MV-4-11 (cell line): ENCODE data around the gene LBHD2.
"Not testable (repeated sequence)": the region's sequence is repeated elsewhere in the genome, so short reads cannot be mapped to it uniquely, and the experiment has no call there.

Experiments
- DNase-seq: peaks from one replicate; lab custom pipeline; 2025; lab: John Stamatoyannopoulos, UW

Gene LBHD2

DNA sequence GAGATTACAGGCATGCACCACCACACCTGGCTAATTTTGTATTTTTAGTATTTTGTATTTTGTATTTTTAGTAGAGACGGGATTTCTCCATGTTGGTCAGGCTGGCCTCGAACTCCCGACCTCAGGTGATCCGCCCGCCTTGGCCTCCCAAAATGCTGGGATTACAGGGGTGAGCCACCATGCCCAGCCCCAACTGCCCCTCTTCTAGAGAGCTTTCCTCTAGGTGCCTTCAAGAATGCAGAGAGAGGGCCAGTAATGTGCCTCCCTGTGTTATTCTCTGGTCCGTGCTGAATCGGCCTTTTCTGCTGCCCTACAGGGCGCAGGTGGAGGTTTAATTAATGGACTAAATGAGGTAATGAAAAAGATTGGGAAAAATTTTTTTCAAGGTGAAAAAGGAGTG is 35.5 kb downstream of the LBHD2 start:
- DNase-seq, result not testable (repeated sequence)

DNA sequence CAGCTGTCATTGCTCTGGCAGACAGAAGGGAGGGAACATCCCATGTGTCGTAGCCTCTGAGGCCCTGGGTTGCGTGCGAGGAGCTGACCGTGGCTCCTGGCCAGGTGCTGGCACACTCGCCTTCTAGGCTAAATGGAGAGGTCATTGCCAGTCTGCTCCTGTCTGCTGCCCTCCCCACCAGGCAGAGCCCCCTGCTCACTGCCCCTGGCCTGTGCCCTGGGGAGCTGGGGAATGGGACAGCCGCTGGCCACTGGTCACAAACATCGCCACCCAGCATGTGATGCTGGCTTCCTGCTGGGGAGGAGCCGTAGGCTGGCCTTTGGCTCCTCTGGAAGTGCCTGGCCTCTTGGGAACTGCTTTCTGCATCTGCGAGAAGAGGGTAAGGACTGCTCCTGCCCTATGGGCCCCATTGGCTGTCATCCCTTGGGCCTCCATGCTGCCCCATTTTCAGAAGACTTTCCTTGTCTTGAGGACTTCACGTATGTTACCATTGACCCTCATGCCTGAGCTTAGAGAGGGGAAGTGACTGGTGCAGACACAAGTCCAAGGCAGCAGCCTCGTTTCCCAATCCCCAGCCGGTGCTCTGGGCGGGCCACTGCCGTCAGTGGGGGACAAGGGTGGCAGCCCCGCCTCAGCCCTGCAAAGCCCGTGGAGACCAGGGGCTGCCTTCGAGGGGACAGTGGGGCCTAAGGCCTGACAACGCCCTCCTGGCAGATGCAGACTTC is 37.3 kb downstream of the LBHD2 start:
- peak; percentile 85 for DNase-seq

DNA sequence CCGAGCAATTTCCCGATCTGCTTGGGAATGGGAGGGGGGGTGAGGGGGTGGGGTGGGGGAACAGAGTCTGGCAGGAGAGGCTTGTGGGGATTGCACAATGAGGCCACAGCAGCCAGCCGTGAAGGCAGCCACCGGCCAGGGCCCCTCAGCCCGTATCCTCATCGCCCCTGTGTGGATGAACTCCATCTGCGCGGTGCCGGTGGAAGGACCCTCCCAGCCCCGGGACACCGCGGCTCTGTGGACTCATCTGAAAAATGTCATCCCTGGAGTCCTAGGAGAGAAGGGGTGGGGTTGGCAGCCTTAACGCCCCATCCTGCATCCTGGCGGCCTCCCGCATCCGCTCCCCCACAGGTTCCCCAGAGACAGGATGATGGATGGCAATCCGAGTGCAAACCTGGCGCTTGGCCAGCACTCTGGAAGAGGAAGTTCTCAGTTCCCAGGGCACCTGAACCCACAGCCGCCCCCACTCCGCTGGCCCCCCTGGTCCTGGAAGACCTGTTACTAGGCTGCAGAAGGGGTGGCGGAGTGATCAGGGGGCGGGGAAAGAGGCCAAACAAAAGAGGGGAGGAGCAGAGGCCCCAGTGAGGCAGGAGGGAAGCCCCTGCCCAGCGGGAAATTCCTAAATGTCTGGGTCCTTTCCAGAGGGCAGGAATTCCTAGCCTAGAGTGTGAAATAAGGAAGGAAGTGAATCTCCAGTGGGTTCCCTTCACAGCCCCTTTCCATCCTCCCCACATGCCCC is 38.0 kb downstream of the LBHD2 start:
- peak; percentile 83 for DNase-seq

DNA sequence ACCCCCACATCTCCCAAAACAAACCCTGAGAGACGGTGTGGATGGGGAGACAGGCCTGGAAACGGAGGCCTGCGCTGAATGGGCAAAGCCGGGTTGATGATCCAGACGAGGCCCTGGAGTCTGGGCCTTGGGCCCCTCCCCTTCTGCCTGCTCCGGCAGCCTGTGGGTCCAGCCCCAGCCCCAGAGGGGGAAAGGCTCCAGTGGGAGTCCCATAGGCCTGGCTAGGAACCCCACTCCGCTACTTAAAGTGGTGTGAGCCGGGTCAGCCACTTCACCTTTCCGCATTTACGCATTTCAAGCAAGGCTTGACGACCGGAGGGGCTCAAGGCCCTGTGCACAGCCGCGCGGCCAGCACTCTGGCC is 38.6 kb downstream of the LBHD2 start:
- DNase-seq, result no peak

DNA sequence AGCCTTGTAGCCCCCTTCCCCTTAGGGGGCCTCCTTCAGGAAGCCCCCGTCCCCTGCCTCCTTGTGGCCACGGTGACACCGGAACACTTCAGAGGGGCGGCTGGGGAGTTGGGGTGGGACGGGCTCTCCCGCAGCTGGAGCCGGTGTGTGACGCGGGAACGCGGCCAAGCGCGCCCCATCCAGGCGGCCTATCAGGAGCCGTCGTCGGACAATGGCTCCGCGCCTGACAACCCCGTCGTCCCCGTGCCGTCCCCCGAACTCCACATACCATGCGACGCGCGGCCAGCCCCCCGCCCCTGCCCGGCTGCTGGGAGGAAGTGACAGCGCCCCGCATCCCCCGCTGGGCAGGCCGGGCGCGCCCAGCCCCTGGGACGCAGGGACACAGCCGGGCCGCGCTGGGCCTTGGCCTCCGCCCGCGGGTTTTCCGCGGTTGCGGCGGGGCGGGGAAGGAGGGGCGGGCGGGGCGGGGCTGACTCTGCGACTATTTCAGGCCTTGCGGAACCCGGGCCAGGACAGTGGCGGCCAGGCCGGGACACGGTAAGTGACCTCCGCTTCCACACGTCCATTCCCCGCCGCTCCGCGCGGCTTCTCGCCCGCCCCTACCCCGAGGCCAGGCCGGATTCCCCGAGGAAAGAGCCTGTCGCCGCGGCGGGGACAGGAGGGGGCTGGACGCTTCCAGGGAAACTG is 39.1 kb downstream of the LBHD2 start, which contains the start of gene TNFAIP2:
TNFAIP2 (plus strand) TSS at position 515 of the 687 bp plus-strand sequence. CDS start 2,997 bp downstream, outside the sequence.
- DNase-seq, result peak; percentile 30

DNA sequence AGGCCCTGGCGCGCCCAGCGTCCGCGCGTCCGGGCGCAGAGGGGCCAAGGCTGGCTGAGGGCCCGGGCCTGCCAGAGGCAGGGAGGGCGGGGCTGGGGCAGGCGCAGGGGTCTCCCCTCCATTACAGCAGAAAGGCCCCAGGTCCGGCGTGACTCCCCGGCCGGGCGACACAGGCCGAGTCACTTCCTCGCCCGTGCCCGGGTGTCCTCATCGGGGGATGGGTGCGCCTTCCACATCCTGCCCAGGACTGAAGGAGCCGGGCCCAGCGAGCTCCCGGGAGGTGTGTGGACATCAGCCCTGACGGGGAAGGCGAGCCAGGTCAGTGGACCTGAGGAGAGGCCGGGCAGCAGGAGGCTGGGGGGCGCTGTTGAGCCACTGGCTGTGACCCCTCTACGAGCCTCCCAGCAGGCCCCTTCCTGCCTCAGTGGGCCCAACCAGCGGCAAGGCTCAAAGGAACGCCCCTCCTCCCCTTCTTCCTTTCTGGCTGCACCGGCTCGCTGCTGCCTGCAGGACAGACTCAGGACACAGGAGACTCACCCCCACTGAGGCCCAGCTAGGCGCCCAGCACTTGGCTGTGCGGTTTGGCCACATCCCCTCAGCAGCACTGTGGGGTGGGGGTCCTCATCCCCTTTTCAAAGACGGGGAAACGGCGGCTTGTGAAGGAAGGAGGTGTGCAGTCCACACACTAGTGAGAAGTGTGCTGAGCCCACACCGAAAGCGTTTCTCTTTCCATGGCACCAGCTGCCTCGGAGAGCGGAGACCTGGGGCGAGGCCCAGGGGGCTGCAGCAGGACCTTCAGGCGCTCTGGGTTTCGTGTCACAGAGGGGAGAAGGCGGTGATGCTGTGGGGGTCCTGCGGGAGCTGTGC is 39.9 kb downstream of the LBHD2 start:
- DNase-seq, result peak; percentile 26

DNA sequence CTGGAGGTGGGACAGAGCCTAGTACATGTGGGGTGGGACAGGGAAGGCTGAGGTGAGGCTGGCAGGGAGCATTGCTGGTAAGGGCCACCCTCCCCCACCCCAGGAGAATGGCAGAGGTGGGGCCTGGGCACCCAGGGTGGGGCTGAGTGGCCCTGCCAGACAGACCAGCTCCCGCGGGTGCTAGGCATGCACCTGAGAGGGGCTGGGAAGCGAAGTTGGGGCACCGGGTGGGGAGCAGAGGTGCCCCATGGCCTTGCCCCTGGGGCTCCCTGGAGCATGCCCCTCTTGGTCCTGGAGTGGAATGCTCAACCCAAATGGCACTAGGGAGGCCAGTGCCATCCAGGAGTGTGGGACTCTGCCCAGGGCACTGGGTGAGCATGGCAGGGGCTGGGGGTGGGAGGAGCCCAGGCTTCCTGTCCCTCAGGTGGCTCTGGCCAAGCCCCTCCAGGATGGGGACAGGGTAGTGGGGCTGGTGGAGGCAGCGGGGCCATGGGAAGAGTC is 40.5 kb downstream of the LBHD2 start:
- no peak for DNase-seq

DNA sequence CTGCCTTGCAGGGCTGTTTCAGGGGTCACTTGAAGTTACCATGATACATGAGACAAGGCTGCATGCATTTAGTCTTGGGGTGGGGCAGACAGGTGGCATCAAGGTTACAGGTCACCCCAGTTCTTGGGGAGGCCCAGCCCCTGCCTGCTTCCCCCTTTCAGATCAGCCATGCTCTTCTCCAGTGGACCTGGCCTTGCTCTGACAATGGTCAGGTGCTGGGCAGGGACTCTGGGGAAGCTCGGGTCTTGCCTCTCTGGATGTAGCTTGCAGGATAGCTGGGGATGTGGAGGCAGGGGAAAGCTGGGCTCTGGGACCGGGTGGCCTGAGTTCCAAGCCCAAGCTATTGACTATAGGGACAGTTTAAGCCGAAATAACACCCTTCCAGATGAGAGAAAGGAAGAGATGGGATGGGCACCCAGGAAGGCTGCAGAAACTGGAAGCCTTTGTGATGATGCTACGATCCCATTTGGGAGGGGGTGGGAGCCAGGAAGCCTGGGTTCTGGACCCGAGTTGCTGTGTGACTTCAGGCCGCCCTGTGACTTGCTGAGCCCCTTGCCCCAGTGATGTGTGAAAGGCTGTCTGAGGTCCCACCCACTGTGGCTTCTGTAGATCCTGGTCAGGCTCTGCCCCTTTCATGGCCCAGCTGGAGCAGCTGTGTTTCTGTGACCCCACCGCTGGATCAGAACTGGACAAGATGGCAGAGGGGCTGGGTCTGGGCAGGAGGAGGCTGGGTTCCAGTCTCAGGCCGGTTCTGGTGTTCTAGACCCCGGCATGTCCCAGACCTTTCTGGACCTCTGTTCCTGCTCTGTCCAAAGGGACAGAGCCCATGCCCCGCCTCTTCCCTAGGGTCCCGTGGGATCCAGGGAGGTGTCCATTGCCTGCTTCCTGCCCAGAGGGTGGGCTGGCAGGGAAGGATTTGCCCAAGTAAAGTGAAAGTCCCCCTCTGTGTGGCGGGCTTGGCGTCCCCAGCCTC is 41.4 kb downstream of the LBHD2 start:
- DNase-seq, result no peak

DNA sequence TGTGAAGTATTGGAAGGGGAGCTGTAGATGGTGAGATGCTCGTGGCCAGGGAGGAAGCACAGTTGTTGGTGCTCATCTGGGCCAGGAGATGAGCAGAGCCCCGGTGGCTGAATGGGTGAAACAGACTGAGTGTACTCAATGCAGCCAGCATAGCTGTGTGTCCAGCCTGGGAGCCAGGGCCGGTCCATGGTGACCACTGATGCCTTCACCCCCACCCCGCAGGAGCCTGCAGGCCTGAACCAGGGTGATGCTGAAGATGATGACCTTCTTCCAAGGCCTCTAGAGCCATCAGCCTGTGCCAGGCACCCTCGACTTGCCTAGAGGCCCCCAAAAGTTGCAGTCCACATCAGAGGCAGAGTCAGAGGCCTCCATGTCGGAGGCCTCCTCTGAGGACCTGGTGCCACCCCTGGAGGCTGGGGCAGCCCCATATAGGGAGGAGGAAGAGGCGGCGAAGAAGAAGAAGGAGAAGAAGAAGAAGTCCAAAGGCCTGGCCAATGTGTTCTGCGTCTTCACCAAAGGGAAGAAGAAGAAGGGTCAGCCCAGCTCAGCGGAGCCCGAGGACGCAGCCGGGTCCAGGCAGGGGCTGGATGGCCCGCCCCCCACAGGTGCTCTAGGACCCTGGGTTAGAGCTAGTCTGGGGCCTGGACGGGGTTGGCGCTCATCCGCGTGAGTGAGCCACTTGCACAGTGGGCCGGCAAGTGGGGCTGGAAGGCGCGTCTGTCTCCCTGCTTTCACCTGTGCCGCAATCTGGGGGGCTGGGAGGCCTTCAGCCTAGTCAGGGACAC is 42.3 kb downstream of the LBHD2 start:
- no peak for DNase-seq

DNA sequence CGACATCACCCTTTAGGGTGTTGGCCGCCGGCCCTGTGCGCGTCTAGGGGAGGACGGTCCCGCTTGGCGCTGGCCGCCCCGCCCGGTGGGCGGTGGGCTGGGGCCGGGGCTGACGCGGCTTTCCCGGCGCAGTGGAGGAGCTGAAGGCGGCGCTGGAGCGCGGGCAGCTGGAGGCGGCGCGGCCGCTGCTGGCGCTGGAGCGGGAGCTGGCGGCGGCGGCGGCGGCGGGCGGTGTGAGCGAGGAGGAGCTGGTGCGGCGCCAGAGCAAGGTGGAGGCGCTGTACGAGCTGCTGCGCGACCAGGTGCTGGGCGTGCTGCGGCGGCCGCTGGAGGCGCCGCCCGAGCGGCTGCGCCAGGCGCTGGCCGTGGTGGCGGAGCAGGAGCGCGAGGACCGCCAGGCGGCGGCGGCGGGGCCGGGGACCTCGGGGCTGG is 42.9 kb downstream of the LBHD2 start:
- DNase-seq, result no peak

DNA sequence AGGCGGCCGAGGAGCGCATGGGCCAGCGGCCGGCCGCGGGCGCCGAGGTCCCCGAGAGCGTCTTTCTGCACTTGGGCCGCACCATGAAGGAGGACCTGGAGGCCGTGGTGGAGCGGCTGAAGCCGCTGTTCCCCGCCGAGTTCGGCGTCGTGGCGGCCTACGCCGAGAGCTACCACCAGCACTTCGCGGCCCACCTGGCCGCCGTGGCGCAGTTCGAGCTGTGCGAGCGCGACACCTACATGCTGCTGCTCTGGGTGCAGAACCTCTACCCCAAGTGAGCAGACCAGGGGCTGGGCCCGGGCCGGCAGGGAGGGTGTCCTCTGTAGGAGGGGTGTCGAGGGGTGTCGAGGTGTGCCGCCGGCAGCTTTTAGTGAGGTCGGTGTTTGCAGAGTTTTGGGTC is 43.3 kb downstream of the LBHD2 start:
- no peak for DNase-seq

DNA sequence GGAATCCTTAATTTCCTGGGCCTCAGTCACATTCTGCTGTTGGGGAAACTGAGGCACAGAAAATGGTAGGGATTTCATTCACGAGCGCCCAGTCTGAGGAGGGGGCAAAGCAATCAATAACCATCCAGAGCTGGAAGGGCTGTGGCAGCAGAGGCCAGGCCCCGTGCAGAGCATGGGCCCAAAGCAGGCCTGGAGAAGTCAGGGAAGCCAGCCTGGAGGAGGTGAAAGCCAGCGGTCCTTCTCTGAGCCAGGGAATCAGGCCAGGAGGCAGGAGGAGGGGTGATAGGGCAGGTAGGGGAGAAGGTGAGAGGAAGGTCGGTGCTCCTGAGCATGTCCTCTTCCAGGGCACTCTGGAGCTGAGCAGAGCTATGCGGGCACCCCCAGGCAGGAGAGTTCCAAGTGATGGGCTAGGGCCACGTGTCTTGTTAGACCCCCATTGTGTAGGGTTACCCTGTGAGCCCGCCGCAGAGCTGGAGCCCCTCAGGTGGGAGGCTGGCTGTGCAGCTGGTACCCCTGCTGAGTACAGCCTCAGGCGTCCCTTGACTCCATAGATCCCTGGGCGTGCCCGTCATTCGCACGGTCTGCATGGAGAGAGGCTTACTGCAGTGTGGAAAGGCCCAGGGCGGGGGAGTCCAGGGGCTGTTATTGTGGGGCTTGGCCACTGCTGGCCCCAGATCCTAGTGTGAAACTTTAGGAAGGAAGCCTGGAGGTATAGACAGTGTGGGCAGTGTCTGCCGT is 44.0 kb downstream of the LBHD2 start:
- no peak for DNase-seq

DNA sequence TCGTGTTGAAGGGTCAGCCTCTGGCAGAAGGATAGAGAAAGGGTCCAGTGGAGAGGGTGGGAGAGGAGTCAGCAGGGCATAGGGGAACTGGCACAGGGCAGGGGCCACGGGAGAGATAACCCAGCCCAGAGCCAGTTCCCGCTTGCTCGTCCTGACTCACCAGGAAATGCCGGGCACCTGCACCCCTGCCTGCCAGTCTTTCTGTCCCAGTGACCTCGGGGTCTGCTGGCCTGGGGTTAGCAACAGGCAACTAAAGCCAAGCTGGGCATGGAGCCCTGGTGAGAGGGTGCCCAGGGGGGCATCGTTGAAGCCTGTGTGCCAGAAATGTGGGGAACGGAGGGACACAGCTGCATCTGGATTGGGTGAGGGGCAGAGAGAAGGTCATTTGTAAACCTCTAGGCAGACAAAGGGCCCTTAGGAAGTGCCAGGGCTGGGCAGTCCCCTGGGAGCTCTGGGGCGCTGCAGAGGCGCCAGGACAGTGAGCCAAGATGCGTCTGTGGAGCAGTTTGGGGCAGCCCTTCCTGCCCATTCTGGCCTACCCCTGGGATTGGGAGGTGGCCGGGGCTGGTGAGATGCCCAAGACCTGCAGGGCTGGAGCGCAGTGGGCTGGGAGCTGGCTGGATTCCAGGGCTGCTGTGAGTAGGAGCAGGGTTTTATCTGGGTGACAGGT is 44.8 kb downstream of the LBHD2 start:
- no peak for DNase-seq

DNA sequence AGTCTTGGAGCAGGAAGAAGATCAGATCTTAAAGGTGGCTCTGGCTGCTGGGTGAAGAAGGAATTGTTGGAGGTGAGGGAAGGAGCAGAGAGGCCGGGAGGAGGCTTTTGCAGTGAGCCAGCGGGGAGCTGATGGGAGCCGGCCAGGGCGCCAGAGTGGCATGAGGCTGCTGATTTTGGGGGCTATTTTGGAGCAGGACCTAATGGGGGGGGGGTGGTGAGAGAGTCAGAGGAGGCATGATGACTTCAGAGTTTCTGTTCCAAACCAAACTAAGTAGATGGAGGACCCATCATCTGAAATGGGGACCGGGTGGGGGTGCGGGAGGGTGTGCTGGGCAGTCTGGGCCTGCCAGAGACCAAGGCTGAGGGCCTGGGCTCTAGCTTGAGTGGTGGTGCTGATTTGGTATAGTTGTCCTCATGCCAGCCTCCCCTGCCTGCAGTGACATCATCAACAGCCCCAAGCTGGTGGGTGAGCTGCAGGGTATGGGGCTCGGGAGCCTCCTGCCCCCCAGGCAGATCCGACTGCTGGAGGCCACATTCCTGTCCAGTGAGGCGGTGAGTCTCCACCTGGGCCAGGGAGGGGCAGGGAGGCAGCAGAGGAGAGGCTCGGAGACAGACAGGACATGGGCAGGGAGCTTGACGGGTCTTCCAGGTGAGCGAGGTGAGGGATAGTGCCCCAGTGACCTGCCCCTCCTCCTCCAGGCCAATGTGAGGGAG is 45.4 kb downstream of the LBHD2 start:
- no peak for DNase-seq

DNA sequence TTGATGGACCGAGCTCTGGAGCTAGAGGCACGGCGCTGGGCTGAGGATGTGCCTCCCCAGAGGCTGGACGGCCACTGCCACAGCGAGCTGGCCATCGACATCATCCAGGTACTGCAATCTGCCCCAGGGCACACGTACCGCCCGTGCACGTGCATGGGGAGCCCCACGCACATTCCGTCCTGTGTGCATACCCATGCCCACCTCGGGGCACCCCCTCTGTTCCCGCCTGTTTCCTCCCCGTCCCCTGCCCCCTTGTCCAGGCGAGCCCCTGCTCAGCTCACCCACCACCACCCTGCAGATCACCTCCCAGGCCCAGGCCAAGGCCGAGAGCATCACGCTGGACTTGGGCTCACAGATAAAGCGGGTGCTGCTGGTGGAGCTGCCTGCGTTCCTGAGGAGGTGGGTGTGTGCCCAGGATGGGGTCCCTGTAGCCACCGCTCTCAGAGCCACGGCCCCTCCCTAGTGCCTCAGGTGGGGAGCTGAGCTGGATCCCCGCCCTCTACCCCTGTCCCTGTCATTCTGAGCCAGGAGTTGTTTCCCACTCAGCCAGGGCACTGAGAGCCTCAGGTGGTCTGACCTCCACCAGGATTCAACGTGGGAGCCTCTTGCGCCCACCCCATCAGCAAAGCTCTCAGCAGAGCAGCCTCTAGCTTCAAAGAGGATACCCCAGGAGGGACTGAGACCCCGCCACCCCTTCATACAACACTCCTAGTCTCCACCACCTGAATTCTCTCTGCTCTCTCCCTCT is 46.2 kb downstream of the LBHD2 start:
- no peak for DNase-seq

DNA sequence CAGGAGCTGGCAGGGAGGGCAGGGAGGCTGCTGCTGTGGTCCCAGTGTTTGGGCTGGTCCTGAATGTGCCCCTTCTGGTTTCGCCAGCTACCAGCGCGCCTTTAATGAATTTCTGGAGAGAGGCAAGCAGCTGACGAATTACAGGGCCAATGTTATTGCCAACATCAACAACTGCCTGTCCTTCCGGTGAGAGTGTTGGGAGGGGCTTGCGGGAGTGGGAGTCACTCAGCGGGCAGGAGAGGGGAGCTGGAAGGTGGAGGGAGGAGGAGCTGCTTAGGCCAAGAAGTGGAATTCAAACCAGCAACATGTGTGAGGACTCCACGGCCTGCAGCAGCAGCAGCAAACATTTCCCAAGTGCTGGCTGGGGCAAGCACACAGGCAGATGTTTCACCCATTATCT is 47.0 kb downstream of the LBHD2 start:
- no peak for DNase-seq

DNA sequence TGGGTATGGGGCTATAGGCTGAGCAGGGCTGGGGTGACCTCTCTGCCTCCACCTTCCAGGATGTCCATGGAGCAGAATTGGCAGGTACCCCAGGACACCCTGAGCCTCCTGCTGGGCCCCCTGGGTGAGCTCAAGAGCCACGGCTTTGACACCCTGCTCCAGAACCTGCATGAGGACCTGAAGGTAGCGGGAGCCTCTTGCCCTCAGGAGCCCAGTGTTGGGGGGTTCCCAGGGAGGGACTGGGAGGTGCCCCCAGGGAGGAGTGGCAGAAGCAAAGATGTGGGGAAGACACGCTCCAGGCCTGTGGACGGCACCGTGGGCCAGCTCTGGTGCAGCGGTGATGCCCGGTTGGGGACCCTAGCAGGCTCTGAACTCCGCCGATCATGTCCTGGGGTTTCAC is 47.6 kb downstream of the LBHD2 start:
- no peak for DNase-seq
